OCI-LY3 (cell line): ENCODE results near the gene NUP58.

Source experiments
- H2AFZ ChIP-seq: fragments of 200-600, 300-600 bp; shearing (Covaris generic); 2 replicates; pipeline ENCODE4 v1.6.0; 2014; ENCODE audit warnings: antibody characterized with exemption, low read depth, low read length
- H3K27ac ChIP-seq: fragments of 200-600, 300-600 bp; sonication (generic); 2 replicates; pipeline ENCODE4 v1.5.1; 2014; ENCODE audit warnings: mild to moderate bottlenecking, low read length, moderate library complexity, mixed read lengths
- H3K27me3 ChIP-seq: fragments of 200-600, 300-600 bp; sonication (generic); 2 replicates; pipeline ENCODE4 v1.6.1; 2014; ENCODE audit warnings: low read depth, low read length, mixed read lengths
- H3K36me3 ChIP-seq: fragments of 200-600, 300-600 bp; sonication (generic); replicated peaks from 2 replicates; pipeline ENCODE3; 2014; ENCODE audit warnings: low read depth, low read length, mixed read lengths
- H3K4me1 ChIP-seq: fragments of 300-600, 200-600 bp; sonication (generic); 2 replicates; pipeline ENCODE4 v1.6.1; 2014; ENCODE audit warnings: low read length, mixed read lengths
- H3K4me2 ChIP-seq: fragments of 200-600, 300-600 bp; sonication (generic); 2 replicates; pipeline ENCODE4 v1.6.1; 2014; ENCODE audit warnings: low read length, mixed read lengths
- H3K4me3 ChIP-seq: fragments of 300-600, 200-600 bp; sonication (generic); 2 replicates; pipeline ENCODE4 v1.5.1; 2014; ENCODE audit warnings: antibody characterized with exemption, mild to moderate bottlenecking, low read length, moderate library complexity
- H3K79me2 ChIP-seq: fragments of 300-600, 200-600 bp; shearing (Covaris generic); 2 replicates; pipeline ENCODE4 v1.6.1; 2014; ENCODE audit warnings: mild to moderate bottlenecking, low read length, mixed read lengths
- H3K9ac ChIP-seq: fragments of 300-600, 200-600 bp; shearing (Covaris generic); 2 replicates; pipeline ENCODE4 v1.6.0; 2014; ENCODE audit warnings: mild to moderate bottlenecking, low read length, moderate library complexity
- H3K9me3 ChIP-seq: fragments of 200-600, 300-600 bp; shearing (Covaris generic); 2 replicates; pipeline ENCODE4 v1.6.1; 2014; ENCODE audit warnings: low read length, mixed read lengths; ENCODE audit not compliant: insufficient read depth
- H4K20me1 ChIP-seq: fragments of 200-600, 300-600 bp; sonication (generic); 2 replicates; pipeline ENCODE4 v1.6.1; 2016; ENCODE audit warnings: low read length, mixed read lengths; ENCODE audit not compliant: insufficient read depth
- EZH2phosphoT487 ChIP-seq: fragments of 200-600 bp; shearing (Covaris generic); IDR thresholded peaks from 2 replicates; pipeline ENCODE4 v1.6.1; 2018; ENCODE audit warnings: antibody characterized with exemption, mixed run types, low read depth
- TF ChIP-seq, protein P1 (sequence below): fragments of 200-600, 300-600 bp; sonication (generic); IDR thresholded peaks from 2 replicates; pipeline ENCODE4 v1.5.1; 2014; ENCODE audit warnings: antibody characterized with exemption, low read length, low read depth

NUP58 gene

GRCh38 chr13:25286969-25287961, 14.2 kb upstream of the NUP58 start, which contains the start of gene MTMR6:
Gene MTMR6 (minus strand): TSS chr13:25287488. CDS start chr13:25287247, 241 bp downstream.
- H3K27me3 ChIP-seq: no peaks in the 10 kb centered on the region
- H3K36me3 ChIP-seq: peaks cover 11% of the 10 kb centered on the region
- H2AFZ ChIP-seq: peak within 1 kb of the TSS; percentile 98
- H3K79me2 ChIP-seq: peaks cover 48% of the 10 kb centered on the region
- peak within 1 kb of the TSS; percentile 95 for H3K9ac ChIP-seq
- H3K4me1 ChIP-seq: peaks cover 38% of the 10 kb centered on the region
- H3K27ac ChIP-seq: peak within 1 kb of the TSS; percentile 91
- H3K9me3 ChIP-seq: no peaks in the 10 kb centered on the region
- no peaks in the 10 kb centered on the region; the same call in 1 of the 2 replicates for H4K20me1 ChIP-seq
- peak within 1 kb of the TSS; percentile 87 for H3K4me3 ChIP-seq
- TF ChIP-seq EZH2phosphoT487: no peak
- TF ChIP-seq, protein P1, sequence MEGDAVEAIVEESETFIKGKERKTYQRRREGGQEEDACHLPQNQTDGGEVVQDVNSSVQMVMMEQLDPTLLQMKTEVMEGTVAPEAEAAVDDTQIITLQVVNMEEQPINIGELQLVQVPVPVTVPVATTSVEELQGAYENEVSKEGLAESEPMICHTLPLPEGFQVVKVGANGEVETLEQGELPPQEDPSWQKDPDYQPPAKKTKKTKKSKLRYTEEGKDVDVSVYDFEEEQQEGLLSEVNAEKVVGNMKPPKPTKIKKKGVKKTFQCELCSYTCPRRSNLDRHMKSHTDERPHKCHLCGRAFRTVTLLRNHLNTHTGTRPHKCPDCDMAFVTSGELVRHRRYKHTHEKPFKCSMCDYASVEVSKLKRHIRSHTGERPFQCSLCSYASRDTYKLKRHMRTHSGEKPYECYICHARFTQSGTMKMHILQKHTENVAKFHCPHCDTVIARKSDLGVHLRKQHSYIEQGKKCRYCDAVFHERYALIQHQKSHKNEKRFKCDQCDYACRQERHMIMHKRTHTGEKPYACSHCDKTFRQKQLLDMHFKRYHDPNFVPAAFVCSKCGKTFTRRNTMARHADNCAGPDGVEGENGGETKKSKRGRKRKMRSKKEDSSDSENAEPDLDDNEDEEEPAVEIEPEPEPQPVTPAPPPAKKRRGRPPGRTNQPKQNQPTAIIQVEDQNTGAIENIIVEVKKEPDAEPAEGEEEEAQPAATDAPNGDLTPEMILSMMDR: peak; percentile 92
- peak within 1 kb of the TSS; percentile 94 for H3K4me2 ChIP-seq

GRCh38 chr13:25288966-25289365, 12.5 kb upstream of the NUP58 start:
- TF ChIP-seq, protein P1: no peak
- TF ChIP-seq EZH2phosphoT487: no peak
- no peak overlapping the region for H3K27ac ChIP-seq
- H3K4me2 ChIP-seq: peak overlapping the region; percentile 55
- H3K27me3 ChIP-seq: no peaks in the 10 kb centered on the region
- H3K9ac ChIP-seq: no peak overlapping the region
- H2AFZ ChIP-seq: peak overlapping the region; percentile 90
- peaks cover 22% of the 10 kb centered on the region for H3K4me1 ChIP-seq
- peaks cover 2% of the 10 kb centered on the region for H3K36me3 ChIP-seq
- no peaks in the 10 kb centered on the region for H3K9me3 ChIP-seq
- peak overlapping the region; percentile 24 for H3K4me3 ChIP-seq
- H3K79me2 ChIP-seq: peaks cover 31% of the 10 kb centered on the region
- H4K20me1 ChIP-seq: no peaks in the 10 kb centered on the region

DNA sequence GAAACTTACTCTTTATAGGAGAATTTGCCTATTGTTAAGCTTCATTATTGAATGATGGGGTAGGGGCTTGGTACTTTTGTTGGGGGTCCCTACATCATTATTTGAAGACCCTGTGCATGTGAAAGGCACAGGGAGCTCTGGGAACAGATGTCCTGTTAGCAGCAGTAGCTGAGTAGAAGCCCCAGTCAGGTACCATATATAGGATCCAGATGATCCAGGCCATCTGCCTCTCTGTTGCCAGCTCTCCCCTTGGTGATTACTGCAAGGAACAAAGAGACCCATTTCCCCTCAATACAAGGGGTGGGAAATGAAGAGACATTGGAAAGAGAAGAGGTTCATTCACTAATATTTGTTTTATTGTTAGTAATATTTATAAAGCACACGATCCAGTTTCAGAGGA, 9.7 kb upstream of the NUP58 start:
- no peaks in the 10 kb centered on the region for H3K36me3 ChIP-seq
- 0 out of 2 replicates have a peak, but pooled peaks cover 2% of the 10 kb centered on the region for H3K27me3 ChIP-seq
- H4K20me1 ChIP-seq: no peaks in the 10 kb centered on the region
- H3K4me3 ChIP-seq: no peak overlapping the region
- no peak overlapping the region for H3K4me2 ChIP-seq
- H3K9me3 ChIP-seq: no peaks in the 10 kb centered on the region
- peak overlapping the region; percentile 80; the same call in 1 of the 2 replicates for H2AFZ ChIP-seq
- peaks cover 8% of the 10 kb centered on the region for H3K4me1 ChIP-seq
- no peak overlapping the region for H3K9ac ChIP-seq
- H3K27ac ChIP-seq: no peak overlapping the region
- peaks cover 4% of the 10 kb centered on the region for H3K79me2 ChIP-seq
- TF ChIP-seq, protein P1: no peak
- no peak for TF ChIP-seq EZH2phosphoT487

- no peak for TF ChIP-seq EZH2phosphoT487
- TF ChIP-seq, protein P1: no peak
- H3K27me3 ChIP-seq: 0 out of 2 replicates have a peak, but pooled peaks cover 5% of the 10 kb centered on the region
- no peaks in the 10 kb centered on the region for H3K9me3 ChIP-seq
- no peaks in the 10 kb centered on the region for H4K20me1 ChIP-seq
- H3K79me2 ChIP-seq: no peaks in the 10 kb centered on the region
- H3K4me2 ChIP-seq: no peak overlapping the region
- H3K4me3 ChIP-seq: no peak overlapping the region
- H2AFZ ChIP-seq: peak overlapping the region; percentile 80
- no peak overlapping the region for H3K27ac ChIP-seq
- H3K4me1 ChIP-seq: peaks cover 8% of the 10 kb centered on the region
- no peak overlapping the region for H3K9ac ChIP-seq
- no peaks in the 10 kb centered on the region for H3K36me3 ChIP-seq
Measured at GRCh38 chr13:25292301-25292700, 9.1 kb upstream of the NUP58 start.
